ENCODE measurements around the gene DMKN.
A peak's percentile ranks its signal among the peaks of the same experiment; 100 is the strongest.

The DMKN gene

GRCh38 chr19:35447606-35448469 is 65.6 kb downstream of the DMKN start, which contains the start of gene FFAR2:
FFAR2 (plus strand) TSS chr19:35448257; CDS start chr19:35449715, 1,458 bp downstream.
- no peak for TF ChIP-seq Cebpa-rat (IDR thresholded peaks at IDR 0.05)
- Histone ChIP-seq H3K4me2 (peak within 1 kb of the TSS; percentile 65 to 99 (median 90)), H3K36me3 (peaks cover 0 to 20% (median 0%) of the 10 kb centered on the region in 11 experiments; a peak in 5 of 22 replicates)

More at GRCh38 chr19:35447606-35448469, 65.6 kb downstream of the DMKN start, which contains the start of gene FFAR2:
- Histone ChIP-seq H3K9ac (peak within 1 kb of the TSS in 9 of 11 experiments; percentile 39 to 88 (median 80); a peak in 17 of 22 replicates), H3K27ac (peak within 1 kb of the TSS; percentile 17 to 99 (median 84)), H3K4me1 (peaks cover 55 to 100% (median 90%) of the 10 kb centered on the region in 10 experiments), H3K4me3 (peak within 1 kb of the TSS in 8 of 10 experiments; percentile 7 to 57 (median 38); a peak in 11 of 20 replicates), H4K20me1 (peaks cover 0 to 11% (median 0%) of the 10 kb centered on the region in 11 experiments; a peak in 1 of 22 replicates), H3K9me3 (replicated peaks in 1 of 11) (peaks cover 0 to 6% (median 0%) of the 10 kb centered on the region in 11 experiments; a peak in 3 of 22 replicates), H3K27me3 (no peaks in the 10 kb centered on the region)

Data from BLaER1 treated with 17β-estradiol and CSF1 and Interleukin-3, amounts not matched to agents 10 nM and 100 nM (cell line).